HepG2 (cell line): ENCODE results near the gene NOTUM. TPM values are rescaled to one million over a fixed set of nuclear protein-coding genes. Genes with fewer than 3 reads are reported as not detected.

Experiments
- ATAC-seq: fragments of 200-7000 bp; cut with Tn5 transposase; 3 replicates; pipeline ENCODE4 v1.9.1; 2020; ENCODE audit warnings: mild to moderate bottlenecking, moderate library complexity
- BruUV-seq: library from RNA; stranded (reverse); fragments of 400-500 nt; replicated peaks from 2 replicates; lab custom pipeline; 2021; lab: Mats Ljungman, UMichigan
- CTCF ChIA-PET: fragments of 300-600 bp; formaldehyde crosslinking; extraction: SDS; loops from one replicate; lab custom pipeline; 2021; ENCODE audit warnings: low total read pairs, inconsistent platforms, low intra/inter-chr PET ratio; lab: Yijun Ruan, JAX
- POLR2A ChIA-PET: fragments of 350-600 bp; sonication (Branson Sonifier 250); formaldehyde crosslinking; loops from one replicate; lab custom pipeline; 2020; ENCODE audit warnings: antibody characterized with exemption, inconsistent platforms; lab: Yijun Ruan, JAX
- DNase-seq: peaks from one replicate; pipeline ENCODE4 v3.0.0-alpha.2; 2015; ENCODE audit warnings: low spot score
- FAIRE-seq: peaks from 3 replicates; lab custom pipeline; 2011; peaks lifted over from hg19 to GRCh38; lab: Jason Lieb, UNC
- H2AFZ ChIP-seq: one replicate; pipeline ENCODE4 v1.6.1; 2011; ENCODE audit warnings: low read length, inconsistent platforms
- H3K27ac ChIP-seq: fragments of 300-600 bp; 3 replicates; pipeline ENCODE4 v1.8.0; 2011; ENCODE audit warnings: mixed run types, mild to moderate bottlenecking, mixed read lengths, low read length, inconsistent platforms; ENCODE audit not compliant: insufficient read depth; ENCODE audit errors: extremely low read length
- H3K27me3 ChIP-seq, 2 experiments: fragments of 200-600 bp in 1 of 2; 2 replicates in 1 of 2; 3 replicates in 1 of 2; pipeline versions ENCODE4 v1.6.0 to v1.8.0; 2011; ENCODE audit warnings: low read length in 2 of 2, mild to moderate bottlenecking in 2 of 2, moderate library complexity in 2 of 2, inconsistent platforms in 1 of 2; ENCODE audit not compliant: insufficient read depth in 2 of 2, control insufficient read depth in 1 of 2
- H3K36me3 ChIP-seq, 2 experiments: fragments of 200-600 bp in 1 of 2; replicated peaks in 1 of 2; 2 replicates in 1 of 2; 3 replicates in 1 of 2; pipeline versions ENCODE4 v1.5.1 to v1.8.0; 2011; ENCODE audit warnings: low read length in 2 of 2, inconsistent platforms in 1 of 2; ENCODE audit not compliant: insufficient read depth in 2 of 2, control insufficient read depth in 1 of 2
- H3K4me1 ChIP-seq: 2 replicates; pipeline ENCODE4 v1.5.1; 2012; ENCODE audit warnings: low read length, inconsistent platforms; ENCODE audit not compliant: insufficient read depth
- H3K4me2 ChIP-seq: 2 replicates; pipeline ENCODE4 v1.6.0; 2011; ENCODE audit warnings: low read depth, low read length, inconsistent platforms
- H3K4me3 ChIP-seq, 3 experiments: fragments of 200-600 bp in 1 of 3; sonication (generic), shearing (Covaris generic) in 1 of 3; replicated peaks in 1 of 3; 2 replicates each; pipeline ENCODE4 v1.5.1; 2011 to 2016; ENCODE audit warnings: low read length in 3 of 3, inconsistent platforms in 2 of 3, low read depth in 2 of 3, mild to moderate bottlenecking in 2 of 3, control low read depth in 1 of 3, mixed read lengths in 1 of 3; ENCODE audit not compliant: insufficient read depth in 1 of 3
- H3K79me2 ChIP-seq: one replicate; pipeline ENCODE4 v1.6.1; 2011; ENCODE audit warnings: low read length, inconsistent platforms; ENCODE audit not compliant: insufficient read depth
- H3K9ac ChIP-seq: 2 replicates; pipeline ENCODE4 v1.6.0; 2011; ENCODE audit warnings: mild to moderate bottlenecking, low read depth, low read length, inconsistent platforms; ENCODE audit not compliant: insufficient read depth
- H3K9me3 ChIP-seq: 2 replicates; pipeline ENCODE4 v1.5.1; 2012; ENCODE audit warnings: mild to moderate bottlenecking, low read length
- H4K20me1 ChIP-seq: 2 replicates; pipeline ENCODE4 v1.6.0; 2011; ENCODE audit warnings: inconsistent platforms, mild to moderate bottlenecking, low read length, moderate library complexity; ENCODE audit not compliant: insufficient read depth
- DPF2 ChIP-seq: sonication (generic); formaldehyde crosslinking; IDR thresholded peaks from 2 replicates; pipeline ENCODE4 v1.4.0; 2020; ENCODE audit warnings: mild to moderate bottlenecking, low read depth, missing genetic modification reagents, borderline replicate concordance
- MNT ChIP-seq: fragments of 450-650 bp; IDR thresholded peaks from 2 replicates; pipeline ENCODE4 v1.6.1; 2016
- SAP130 ChIP-seq: IDR thresholded peaks from 2 replicates; pipeline ENCODE4 v1.6.1; 2016; ENCODE audit warnings: low read depth
- YY1 ChIP-seq: IDR thresholded peaks from 2 replicates; pipeline ENCODE4 v1.6.1; 2011; ENCODE audit warnings: low read length, low read depth, moderate library complexity, mild to moderate bottlenecking; ENCODE audit not compliant: insufficient read depth, insufficient replicate concordance
- ZFP82 ChIP-seq: sonication (generic); formaldehyde crosslinking; IDR thresholded peaks from 2 replicates; pipeline ENCODE4 v1.5.1; 2020; ENCODE audit warnings: mild to moderate bottlenecking, missing genetic modification reagents, borderline replicate concordance
- ZMYM3 ChIP-seq: sonication (generic); formaldehyde crosslinking; IDR thresholded peaks from 2 replicates; pipeline ENCODE4 v1.5.1; 2020; ENCODE audit warnings: mild to moderate bottlenecking, missing genetic modification reagents
- ZNF292 ChIP-seq: sonication (generic); formaldehyde crosslinking; IDR thresholded peaks from 2 replicates; pipeline ENCODE4 v1.8.1; 2022; ENCODE audit warnings: mild to moderate bottlenecking, low read depth, missing genetic modification reagents, borderline replicate concordance
- ZNF30 ChIP-seq: sonication (generic); formaldehyde crosslinking; IDR thresholded peaks from 2 replicates; pipeline ENCODE4 v1.5.0; 2020; ENCODE audit warnings: mild to moderate bottlenecking, missing genetic modification reagents
- ZNF496 ChIP-seq: sonication (generic); formaldehyde crosslinking; IDR thresholded peaks from 2 replicates; pipeline ENCODE4 v1.8.1; 2023; ENCODE audit warnings: mild to moderate bottlenecking, moderate library complexity, missing genetic modification reagents; ENCODE audit not compliant: insufficient replicate concordance
- ZNF550 ChIP-seq: sonication (generic); formaldehyde crosslinking; IDR thresholded peaks from 2 replicates; pipeline ENCODE4 v1.4.0; 2020; ENCODE audit warnings: mild to moderate bottlenecking, missing genetic modification reagents, borderline replicate concordance
- ZNF597 ChIP-seq: sonication (generic); formaldehyde crosslinking; IDR thresholded peaks from 2 replicates; pipeline ENCODE4 v1.5.0; 2020; ENCODE audit warnings: missing genetic modification reagents
- ZNF616 ChIP-seq: sonication (generic); formaldehyde crosslinking; IDR thresholded peaks from 2 replicates; pipeline ENCODE4 v1.5.0; 2020; ENCODE audit warnings: low read depth, mild to moderate bottlenecking, missing genetic modification reagents
- whole genome bisulfite sequencing: methylation state at CpG from one replicate; pipeline ENCODE4 v1.1.6; 2017; ENCODE audit warnings: low lambda C conversion rate; 5-methylcytosine and 5-hydroxymethylcytosine counted together
- in situ Hi-C: cut with HindIII; loops from 2 replicates; pipeline ENCODE4 v1.10.0; 2017; ENCODE audit warnings: low pct_unique_long_range_greater_than_20kb; ENCODE audit not compliant: extremely low pct_ligation_motif_present
- intact Hi-C: fragments of 100-400 bp; cut with micrococcal nuclease; formaldehyde crosslinking; loops from one replicate; pipeline ENCODE4 v1.10.0; 2022; ENCODE audit not compliant: unreplicated experiment
- polyA plus RNA-seq, 8 experiments: library from polyadenylated mRNA; depleted of rRNA in 3 of 8; stranded (reverse) in 7 of 8; unstranded in 1 of 8; fragments of >200 nt; fragmentation: Illumina TruSeq in 4 of 8; extraction: Trizol in 4 of 8; gene quantifications; 2 replicates each; pipeline versions ENCODE4 v1.2.1 to v1.2.3, GENCODE V29; 2011 to 2016; ENCODE audit warnings: low read depth in 4 of 8, missing spikeins in 1 of 8, mixed read lengths in 1 of 8; ENCODE audit not compliant: insufficient read depth in 1 of 8
- total RNA-seq, 5 experiments: library from RNA; depleted of rRNA; stranded (reverse); fragments of >200 nt; fragmentation: Illumina TruSeq; extraction: Trizol; gene quantifications; 2 replicates each; pipeline ENCODE4 v1.2.3, GENCODE V29; 2016; ENCODE audit warnings: low read depth in 1 of 5
- TF ChIP-seq, protein P1 (sequence below): sonication (generic); formaldehyde crosslinking; IDR thresholded peaks from 2 replicates; pipeline ENCODE4 v1.5.0; 2020; ENCODE audit warnings: missing genetic modification reagents
- TF ChIP-seq, protein P2 (sequence below): IDR thresholded peaks from 2 replicates; pipeline ENCODE4 v1.6.1; 2016; ENCODE audit warnings: missing compliant biosample characterization, missing genetic modification reagents, borderline replicate concordance

Gene NOTUM
- total and polyA plus RNA-seq, 2 of the 13 experiments (the other 11 are each of a cell fraction or from before 2014, with no cell fraction given): 150 to 160 TPM

DNA sequence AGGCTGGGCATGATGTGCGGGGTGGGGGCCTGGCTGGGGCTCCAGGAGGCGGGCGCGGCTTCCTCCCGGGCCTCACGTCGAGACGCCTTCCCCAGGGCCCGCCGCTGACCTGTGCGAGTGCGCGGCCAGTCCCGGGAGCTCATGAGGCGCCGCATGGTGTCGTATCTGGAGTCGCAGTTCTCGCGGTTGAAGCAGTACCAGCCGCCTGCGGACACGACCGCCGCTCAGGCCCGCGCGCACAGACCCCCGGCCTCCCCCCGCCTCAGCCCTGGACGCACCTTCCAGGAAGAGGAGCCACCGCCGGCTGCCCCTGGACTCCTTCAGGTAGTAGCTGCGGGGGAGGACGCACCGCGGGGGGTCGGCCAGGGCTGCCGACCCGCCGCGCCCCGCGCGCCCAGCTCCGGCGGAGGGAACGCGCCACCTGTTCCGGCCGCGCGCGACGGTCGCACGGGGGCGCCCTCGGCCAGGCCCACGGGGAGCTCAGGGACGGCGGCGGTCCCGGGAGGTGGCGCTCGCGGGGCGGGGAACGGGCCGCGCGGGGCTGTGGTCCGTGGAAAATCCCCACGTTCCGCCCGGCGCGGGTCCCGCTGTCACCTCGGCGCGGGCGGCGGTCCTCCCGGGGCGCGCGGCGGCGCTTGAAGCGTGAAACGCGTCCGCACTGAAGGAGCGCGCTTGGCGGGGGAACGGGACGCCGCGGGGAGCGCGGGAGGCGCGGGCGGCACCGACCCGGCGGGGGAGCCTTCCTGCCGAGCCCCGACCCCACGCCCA is 1.4 kb downstream of the NOTUM start (continued):
- TF ChIP-seq ZNF616 (peak; percentile 47; the same call in 1 of the 2 replicates), ZFP82 (CRISPR knock-in tag) (peak; percentile 92)

- peak overlapping the region; percentile 99 for H3K4me2 ChIP-seq
- H2AFZ ChIP-seq: no peak overlapping the region
- in situ Hi-C loops: loop anchor here (5.0 kb wide), 2 partner anchors 39 to 64 kb away; partner anchors contain the start of genes CENPX and LRRC45
- H3K9me3 ChIP-seq: no peaks in the 10 kb centered on the region
- FAIRE-seq (no peak), DNase-seq (no peak), ATAC-seq (no peak)
- peak overlapping the region; percentile 99 for H3K9ac ChIP-seq
- H4K20me1 ChIP-seq: peaks cover 21% of the 10 kb centered on the region
- BruUV-seq: no TSS peak
- WGBS: 13% methylated on average over 9 of the region's 15 CpGs
- ChIA-PET CTCF (interaction anchor here (1.3 to 4.7 kb wide), 9 partner anchors 19 to 79 kb away, joined by 4 to 181 read pairs (median 25); partner anchors contain the start of genes ASPSCR1, CENPX, DCXR and LRRC45), POLR2A (interaction anchor here (0.6 to 9.7 kb wide), 14 partner anchors 9 to 79 kb away, joined by 3 to 406 read pairs (median 17); partner anchors contain the start of genes ASPSCR1, CENPX, DCXR and LRRC45)
- peaks cover 61% of the 10 kb centered on the region for H3K79me2 ChIP-seq
- H3K27ac ChIP-seq: peak overlapping the region; percentile 86
- peak overlapping the region; percentile 95 to 97 (median 96) for H3K4me3 ChIP-seq
- intact Hi-C loops: loop anchor here (1.0 kb wide), 1 partner anchor 63 kb away; no protein-coding TSS in a partner anchor
- no peaks in the 10 kb centered on the region; a peak in 1 of 5 replicates for H3K27me3 ChIP-seq
- H3K36me3 ChIP-seq: peaks cover 33 to 54% of the 10 kb centered on the region in 2 experiments
- H3K4me1 ChIP-seq: peaks cover 70% of the 10 kb centered on the region
- TF ChIP-seq ZMYM3 (CRISPR knock-in tag) (no peak), YY1 (no peak), ZNF597 (CRISPR knock-in tag) (no peak), DPF2 (CRISPR knock-in tag) (no peak), MNT (no peak), ZNF30 (no peak), ZNF292 (CRISPR knock-in tag) (no peak), ZNF550 (CRISPR knock-in tag) (no peak), ZNF496 (CRISPR knock-in tag) (no peak), SAP130 (CRISPR knock-in tag) (no peak; the same call in 1 of the 2 replicates)
- TF ChIP-seq, protein P1, sequence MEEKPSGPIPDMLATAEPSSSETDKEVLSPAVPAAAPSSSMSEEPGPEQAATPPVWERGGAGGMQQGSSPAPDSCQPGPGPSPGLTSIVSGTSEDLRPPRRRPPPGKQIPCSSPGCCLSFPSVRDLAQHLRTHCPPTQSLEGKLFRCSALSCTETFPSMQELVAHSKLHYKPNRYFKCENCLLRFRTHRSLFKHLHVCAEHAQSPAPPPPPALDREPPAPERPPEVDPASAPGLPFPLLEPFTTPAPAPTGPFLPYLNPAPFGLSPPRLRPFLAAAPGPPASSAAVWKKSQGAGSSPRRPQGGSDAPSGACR (CRISPR knock-in tag): no peak; the same call in 1 of the 2 replicates
- TF ChIP-seq, protein P2, sequence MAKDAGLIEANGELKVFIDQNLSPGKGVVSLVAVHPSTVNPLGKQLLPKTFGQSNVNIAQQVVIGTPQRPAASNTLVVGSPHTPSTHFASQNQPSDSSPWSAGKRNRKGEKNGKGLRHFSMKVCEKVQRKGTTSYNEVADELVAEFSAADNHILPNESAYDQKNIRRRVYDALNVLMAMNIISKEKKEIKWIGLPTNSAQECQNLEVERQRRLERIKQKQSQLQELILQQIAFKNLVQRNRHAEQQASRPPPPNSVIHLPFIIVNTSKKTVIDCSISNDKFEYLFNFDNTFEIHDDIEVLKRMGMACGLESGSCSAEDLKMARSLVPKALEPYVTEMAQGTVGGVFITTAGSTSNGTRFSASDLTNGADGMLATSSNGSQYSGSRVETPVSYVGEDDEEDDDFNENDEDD (CRISPR knock-in tag): no peak
Measured at GRCh38 chr17:81958633-81959342, 2.2 kb downstream of the NOTUM start.
